Trophoblast cell (in vitro differentiated cells and primary cell): ENCODE measurements around the gene ARFIP1.

Experiments used
- DNase-seq, 2 donors: peaks; one replicate each; pipeline ENCODE4 v3.0.0-alpha.2; 2016
- H2AFZ ChIP-seq: 2 replicates; pipeline ENCODE4 v1.6.1; 2013; ENCODE audit warnings: low read length, moderate library complexity, mild to moderate bottlenecking; ENCODE audit not compliant: insufficient read depth, poor library complexity
- H2AK5ac ChIP-seq: 2 replicates; pipeline ENCODE4 v1.6.1; 2013; ENCODE audit warnings: mild to moderate bottlenecking, low read length
- H2BK120ac ChIP-seq: 2 replicates; pipeline ENCODE4 v1.6.1; 2013; ENCODE audit warnings: low read length, mild to moderate bottlenecking, moderate library complexity; ENCODE audit not compliant: insufficient read depth, poor library complexity
- H2BK12ac ChIP-seq: 2 replicates; pipeline ENCODE4 v1.6.1; 2013; ENCODE audit warnings: mild to moderate bottlenecking, low read length, moderate library complexity
- H2BK5ac ChIP-seq: 2 replicates; pipeline ENCODE4 v1.6.1; 2013; ENCODE audit warnings: low read length, low read depth, moderate library complexity, mild to moderate bottlenecking; ENCODE audit not compliant: poor library complexity
- H3K14ac ChIP-seq: 2 replicates; pipeline ENCODE4 v1.6.1; 2013; ENCODE audit warnings: mild to moderate bottlenecking, low read length
- H3K18ac ChIP-seq: 2 replicates; pipeline ENCODE4 v1.6.1; 2013; ENCODE audit warnings: mild to moderate bottlenecking, low read length
- H3K23ac ChIP-seq: 2 replicates; pipeline ENCODE4 v1.6.1; 2013; ENCODE audit warnings: low read length
- H3K27ac ChIP-seq: 2 replicates; pipeline ENCODE4 v1.5.1; 2013; ENCODE audit warnings: low read depth, mild to moderate bottlenecking, inconsistent platforms, low read length, moderate library complexity
- H3K27me3 ChIP-seq: 2 replicates; pipeline ENCODE4 v1.6.1; 2013; ENCODE audit warnings: inconsistent platforms, mild to moderate bottlenecking, low read length, moderate library complexity; ENCODE audit not compliant: insufficient read depth
- H3K36me3 ChIP-seq, 2 experiments: 1 replicate in 1 of 2; 2 replicates in 1 of 2; pipeline ENCODE4 v1.6.1; 2013; ENCODE audit warnings: low read length in 2 of 2, mild to moderate bottlenecking in 2 of 2, moderate library complexity in 1 of 2; ENCODE audit not compliant: insufficient read depth in 2 of 2, control insufficient read depth in 1 of 2
- H3K4ac ChIP-seq: 2 replicates; pipeline ENCODE4 v1.6.1; 2013; ENCODE audit warnings: low read depth, mild to moderate bottlenecking, low read length, moderate library complexity
- H3K4me1 ChIP-seq, 2 experiments: 1 replicate in 1 of 2; 2 replicates in 1 of 2; pipeline ENCODE4 v1.6.1; 2013; ENCODE audit warnings: low read length in 2 of 2, mild to moderate bottlenecking in 2 of 2, moderate library complexity in 1 of 2; ENCODE audit not compliant: insufficient read depth in 2 of 2, control insufficient read depth in 1 of 2
- H3K4me2 ChIP-seq: 2 replicates; pipeline ENCODE4 v1.6.1; 2013; ENCODE audit warnings: inconsistent platforms, mild to moderate bottlenecking, low read length, moderate library complexity
- H3K4me3 ChIP-seq: 2 replicates; pipeline ENCODE4 v1.5.1; 2013; ENCODE audit warnings: mild to moderate bottlenecking, low read depth, low read length, inconsistent platforms
- H3K79me1 ChIP-seq: one replicate; pipeline ENCODE4 v1.6.1; 2013; ENCODE audit warnings: low read length
- H3K79me2 ChIP-seq: 2 replicates; pipeline ENCODE4 v1.6.1; 2013; ENCODE audit warnings: low read length, mild to moderate bottlenecking; ENCODE audit not compliant: control insufficient read depth, insufficient read depth, poor library complexity
- H3K9ac ChIP-seq: 2 replicates; pipeline ENCODE4 v1.6.1; 2013; ENCODE audit warnings: mild to moderate bottlenecking, low read length
- H3K9me3 ChIP-seq: 2 replicates; pipeline ENCODE4 v1.6.1; 2013; ENCODE audit warnings: low read depth, mild to moderate bottlenecking, control low read depth, inconsistent platforms, low read length; ENCODE audit not compliant: insufficient read depth
- H4K12ac ChIP-seq: 2 replicates; pipeline ENCODE4 v1.6.1; 2013; ENCODE audit warnings: low read depth, mild to moderate bottlenecking, low read length, moderate library complexity
- H4K8ac ChIP-seq: 2 replicates; pipeline ENCODE4 v1.6.1; 2013; ENCODE audit warnings: low read depth, mild to moderate bottlenecking, low read length, moderate library complexity
- H4K91ac ChIP-seq: one replicate; pipeline ENCODE4 v1.6.1; 2013; ENCODE audit warnings: low read depth, mild to moderate bottlenecking, low read length, moderate library complexity
- WGBS: extraction: QIAGEN DNeasy Blood & Tissue Kit; methylation state at CpG from one replicate; pipeline ENCODE4 v1.1.7; 2013; ENCODE audit warnings: missing lambda C conversion rate; ENCODE audit not compliant: insufficient read length, insufficient coverage; ENCODE audit errors: extremely low coverage; 5-methylcytosine and 5-hydroxymethylcytosine counted together

ARFIP1 gene

DNA sequence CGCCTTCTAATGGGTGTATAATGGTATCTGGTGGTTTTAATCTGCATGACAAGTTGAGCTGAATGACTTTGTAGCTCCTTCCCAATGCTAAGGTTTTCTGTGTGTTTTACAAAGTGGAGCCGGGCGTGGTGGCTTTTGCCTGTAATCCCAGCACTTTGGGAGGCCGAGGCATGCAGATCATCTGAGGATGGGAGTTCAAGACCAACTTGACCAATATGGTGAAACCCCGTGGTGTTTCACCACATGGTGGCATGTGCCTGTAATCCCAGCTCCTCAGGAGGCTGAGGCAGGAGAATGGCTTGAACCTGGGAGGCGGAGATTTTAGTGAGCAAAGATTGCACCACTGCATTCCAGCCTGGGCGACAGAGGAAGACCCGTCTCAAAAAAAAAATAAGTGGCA is 28.9 kb downstream of the ARFIP1 start:
- Histone ChIP-seq H4K12ac (no peak overlapping the region), H3K4me2 (no peak overlapping the region), H3K23ac (no peak overlapping the region), H3K4me3 (no peak overlapping the region), H4K8ac (no peak overlapping the region), H3K9ac (no peak overlapping the region), H3K18ac (no peak overlapping the region), H3K27ac (no peak overlapping the region), H2BK120ac (no peak overlapping the region), H3K79me1 (no peaks in the 10 kb centered on the region), H3K27me3 (no peaks in the 10 kb centered on the region), H3K9me3 (no peaks in the 10 kb centered on the region), H2BK5ac (no peak overlapping the region), H3K36me3 (peaks cover 0 to 1% of the 10 kb centered on the region in 2 experiments), H3K4me1 (no peaks in the 10 kb centered on the region), H3K79me2 (no peaks in the 10 kb centered on the region), H2AFZ (no peak overlapping the region), H3K4ac (no peak overlapping the region), H2BK12ac (no peak overlapping the region), H2AK5ac (no peak overlapping the region), H4K91ac (no peak overlapping the region), H3K14ac (no peak overlapping the region)
- peak; percentile 52 to 74 for DNase-seq
- no CpG with 5 or more reads among the region's 8 CpGs for WGBS

DNA sequence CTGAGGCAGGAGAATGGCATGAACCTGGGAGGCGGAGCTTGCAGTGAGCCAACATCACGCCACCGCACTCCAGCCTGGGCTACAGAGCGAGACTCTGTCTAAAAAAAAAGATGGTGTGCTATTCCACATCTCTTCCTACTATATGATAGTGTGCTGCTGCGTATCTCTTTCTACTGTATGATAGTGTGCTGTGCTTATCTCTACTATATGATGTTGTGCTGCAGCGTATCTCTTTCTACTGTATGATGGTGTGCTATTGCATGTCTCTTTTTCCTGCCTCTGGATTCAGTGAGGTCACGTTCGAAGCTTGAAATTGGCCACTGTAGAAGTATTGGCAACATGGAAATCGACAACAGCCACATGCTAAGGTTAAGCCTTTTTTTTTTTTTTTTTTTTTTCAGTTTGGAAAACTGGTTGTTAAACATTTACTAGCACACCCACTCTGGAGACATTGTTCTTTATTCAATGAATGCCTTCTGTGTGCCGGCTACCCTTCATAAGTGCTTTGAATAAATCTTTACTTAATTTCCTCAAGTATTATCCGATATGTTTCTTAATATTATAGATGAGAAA is 31.0 kb downstream of the ARFIP1 start:
- Histone ChIP-seq H2BK120ac (no peak overlapping the region), H2BK5ac (no peak overlapping the region), H3K4ac (no peak overlapping the region), H2BK12ac (no peak overlapping the region), H3K18ac (no peak overlapping the region), H4K8ac (no peak overlapping the region), H3K4me1 (no peaks in the 10 kb centered on the region), H3K4me2 (no peak overlapping the region), H4K91ac (no peak overlapping the region), H2AK5ac (no peak overlapping the region), H3K14ac (no peak overlapping the region), H3K79me1 (no peaks in the 10 kb centered on the region), H3K27me3 (no peaks in the 10 kb centered on the region), H2AFZ (no peak overlapping the region), H3K4me3 (no peak overlapping the region), H3K9ac (no peak overlapping the region), H4K12ac (no peak overlapping the region), H3K79me2 (no peaks in the 10 kb centered on the region), H3K36me3 (peaks cover 0 to 1% of the 10 kb centered on the region in 2 experiments), H3K27ac (no peak overlapping the region), H3K23ac (no peak overlapping the region), H3K9me3 (no peaks in the 10 kb centered on the region)
- WGBS: no CpG with 5 or more reads among the region's 11 CpGs
- DNase-seq: no peak

DNA sequence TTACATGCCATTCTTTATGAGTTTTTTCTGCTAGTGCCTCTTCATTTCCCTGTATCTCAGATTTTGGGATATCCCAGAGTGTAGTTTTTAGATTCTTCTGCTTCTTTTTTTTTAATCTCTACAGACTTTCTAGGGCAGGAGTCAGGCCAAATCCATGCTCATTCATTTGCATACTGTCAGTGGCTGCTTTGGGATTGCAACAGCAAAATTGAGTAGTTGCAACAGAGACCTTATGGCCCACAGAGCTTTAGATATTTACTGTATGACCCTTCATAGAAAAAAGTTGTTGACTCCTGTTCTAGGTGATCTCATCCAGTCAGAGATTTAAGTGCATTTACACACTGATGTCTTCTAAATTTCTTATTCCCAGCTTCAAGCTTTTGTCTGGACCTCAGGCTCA is 35.3 kb downstream of the ARFIP1 start:
- Histone ChIP-seq H2BK120ac (no peak overlapping the region), H4K12ac (no peak overlapping the region), H3K27ac (no peak overlapping the region), H2AFZ (no peak overlapping the region), H3K18ac (no peak overlapping the region), H3K9ac (no peak overlapping the region), H3K4me2 (no peak overlapping the region), H3K79me2 (no peaks in the 10 kb centered on the region), H2BK5ac (no peak overlapping the region), H3K27me3 (no peaks in the 10 kb centered on the region), H3K79me1 (no peaks in the 10 kb centered on the region), H2BK12ac (no peak overlapping the region), H2AK5ac (no peak overlapping the region), H4K8ac (no peak overlapping the region), H3K4me3 (no peak overlapping the region), H3K9me3 (peaks cover 3% of the 10 kb centered on the region), H3K23ac (no peak overlapping the region), H3K4ac (no peak overlapping the region), H3K36me3 (peaks cover 0 to 4% of the 10 kb centered on the region in 2 experiments), H4K91ac (no peak overlapping the region), H3K14ac (no peak overlapping the region), H3K4me1 (peaks cover 0 to 2% of the 10 kb centered on the region in 2 experiments)
- DNase-seq: peak; percentile 63 to 80

DNA sequence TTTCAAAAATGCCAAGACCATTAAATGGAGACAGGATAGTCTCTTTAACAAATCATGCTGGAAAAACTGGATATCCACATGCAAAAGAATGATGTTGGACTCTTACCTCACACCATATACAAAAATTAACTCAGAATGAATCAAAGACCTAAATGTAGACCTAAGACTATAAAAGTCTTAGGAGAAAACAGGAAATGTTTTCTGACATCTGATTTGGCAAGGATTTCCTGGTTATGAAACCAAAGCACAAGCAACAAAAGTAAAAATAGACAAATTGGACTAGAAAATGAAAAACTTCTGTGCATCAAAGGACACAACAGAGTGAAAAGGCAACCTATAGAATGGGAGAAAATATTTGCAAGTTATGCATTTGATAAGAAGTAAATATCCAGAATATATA is 37.6 kb downstream of the ARFIP1 start:
- Histone ChIP-seq H3K9me3 (peaks cover 3% of the 10 kb centered on the region), H2BK5ac (no peak overlapping the region), H4K91ac (no peak overlapping the region), H2BK120ac (no peak overlapping the region), H3K27me3 (no peaks in the 10 kb centered on the region), H3K9ac (no peak overlapping the region), H2AFZ (no peak overlapping the region), H3K4me2 (no peak overlapping the region), H3K14ac (no peak overlapping the region), H3K4me1 (peaks cover 0 to 2% of the 10 kb centered on the region in 2 experiments), H2BK12ac (no peak overlapping the region), H3K36me3 (peaks cover 0 to 2% of the 10 kb centered on the region in 2 experiments), H3K4ac (no peak overlapping the region), H3K79me2 (no peaks in the 10 kb centered on the region), H3K79me1 (no peaks in the 10 kb centered on the region), H3K18ac (no peak overlapping the region), H4K8ac (no peak overlapping the region), H2AK5ac (no peak overlapping the region), H3K4me3 (no peak overlapping the region), H3K27ac (no peak overlapping the region), H4K12ac (no peak overlapping the region), H3K23ac (no peak overlapping the region)
- DNase-seq: peak in 1 of 2 donors; percentile 54
